ENCODE data around the gene PPY.

DNA sequence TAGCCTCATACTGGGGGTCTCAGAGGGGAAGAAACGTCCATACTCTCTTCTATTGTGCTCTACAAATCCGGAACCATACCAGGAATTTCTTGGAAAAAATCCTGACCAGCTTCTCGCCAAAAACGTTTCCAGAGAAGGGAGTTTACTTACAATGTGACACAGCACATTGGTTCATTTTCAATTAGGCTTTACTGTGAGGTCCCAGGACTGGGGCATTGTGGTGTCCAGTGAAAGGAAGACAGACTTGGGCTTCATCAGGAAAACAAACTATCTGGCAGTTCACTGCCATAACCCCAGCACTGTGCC lies 49.7 kb downstream of the PPY start:
- no peak for TF ChIP-seq CTCF (conservative IDR thresholded peaks at IDR 0.05)
- no peak for TF ChIP-seq ZFX (IDR thresholded peaks at IDR 0.05)
